ENCODE results near the gene ROR1. TPM values are rescaled to one million over a fixed set of nuclear protein-coding genes. Genes with fewer than 3 reads are reported as not detected.
"Not testable (repeated sequence)": the region's sequence is repeated elsewhere in the genome, so short reads cannot be mapped to it uniquely, and the experiment has no call there.

ROR1 gene
- total RNA-seq, 1 donor from 2014 or later, result 2.5 TPM

- no peak for DNase-seq (ENCODE audit: low read depth)
These were observed 15.0 kb upstream of the ROR1 start for GRCh38 chr1:63758791-63759190.

GRCh38 chr1:63759778-63760177 is 14.0 kb upstream of the ROR1 start:
- DNase-seq (ENCODE audit: low read depth), result no peak

GRCh38 chr1:63770381-63770780 is 3.4 kb upstream of the ROR1 start:
- no peak for DNase-seq (ENCODE audit: low read depth)

- DNase-seq (ENCODE audit: low read depth), result no peak
These were observed 1.6 kb upstream of the ROR1 start for GRCh38 chr1:63772201-63772600.

GRCh38 chr1:63772876-63773275 is 941 bp upstream of the ROR1 start:
- no peak for DNase-seq (ENCODE audit: low read depth)

- no peak for DNase-seq (ENCODE audit: low read depth)
These were observed 362 bp upstream of the ROR1 start for GRCh38 chr1:63773496-63773814.

GRCh38 chr1:63774617-63775417 is 1.0 kb downstream of the ROR1 start:
- DNase-seq (ENCODE audit: low read depth), result peak; percentile 56

GRCh38 chr1:63775418-63776127 is 1.8 kb downstream of the ROR1 start:
- DNase-seq (ENCODE audit: low read depth), result no peak

GRCh38 chr1:63777286-63777685 is 3.5 kb downstream of the ROR1 start:
- no peak for DNase-seq (ENCODE audit: low read depth)

- DNase-seq (ENCODE audit: low read depth), result no peak
These were observed 4.4 kb downstream of the ROR1 start for GRCh38 chr1:63777965-63778880.

GRCh38 chr1:63779338-63780211 is 5.8 kb downstream of the ROR1 start:
- no peak for DNase-seq (ENCODE audit: low read depth)

- no peak for DNase-seq (ENCODE audit: low read depth)
These were observed 6.7 kb downstream of the ROR1 start for GRCh38 chr1:63780565-63780964.

- DNase-seq (ENCODE audit: low read depth), result no peak
These were observed 9.2 kb downstream of the ROR1 start for GRCh38 chr1:63782982-63783381.

- no peak for DNase-seq (ENCODE audit: low read depth)
These were observed 10.3 kb downstream of the ROR1 start for GRCh38 chr1:63784083-63784482.

GRCh38 chr1:63784489-63785390 is 10.9 kb downstream of the ROR1 start:
- no peak for DNase-seq (ENCODE audit: low read depth)

GRCh38 chr1:63787270-63787669 is 13.5 kb downstream of the ROR1 start:
- not testable (repeated sequence) for DNase-seq (ENCODE audit: low read depth)

- DNase-seq (ENCODE audit: low read depth), result no peak
These were observed 14.1 kb downstream of the ROR1 start for GRCh38 chr1:63787875-63788274.

GRCh38 chr1:63789856-63790605 is 16.2 kb downstream of the ROR1 start:
- DNase-seq (ENCODE audit: low read depth), result no peak

GRCh38 chr1:63790989-63791388 is 17.2 kb downstream of the ROR1 start:
- DNase-seq (ENCODE audit: low read depth), result peak; percentile 84

Data from myocyte (in vitro differentiated cells).